Right cardiac atrium (tissue), 5 donors: ENCODE measurements around the gene OLFM1. TPM values are rescaled to one million over a fixed set of nuclear protein-coding genes. Genes with fewer than 3 reads are reported as not detected.

ENCODE experiments used
- ATAC-seq, 2 donors: fragments of 200-7000 bp; cut with Tn5 transposase; one replicate each; pipeline versions ENCODE4 v1.8.0 to v1.9.1; 2020; ENCODE audit warnings: moderate library complexity in 2 of 2, mild to moderate bottlenecking in 1 of 2
- DNase-seq, 3 donors: peaks; one replicate each; pipeline ENCODE4 v3.0.0-alpha.2; 2020
- H3K27ac ChIP-seq: one replicate; pipeline ENCODE4 v1.5.1; 2013; ENCODE audit warnings: mild to moderate bottlenecking, low read length, control low read depth, moderate library complexity
- H3K27me3 ChIP-seq: one replicate; pipeline ENCODE4 v1.6.1; 2013; ENCODE audit not compliant: control insufficient read depth, insufficient read depth
- H3K4me1 ChIP-seq: one replicate; pipeline ENCODE4 v1.6.1; 2013; ENCODE audit warnings: low read length; ENCODE audit not compliant: control insufficient read depth, insufficient read depth
- H3K4me3 ChIP-seq: one replicate; pipeline ENCODE4 v1.5.1; 2013; ENCODE audit warnings: low read length, control low read depth
- H3K9me3 ChIP-seq: one replicate; pipeline ENCODE4 v1.6.1; 2013; ENCODE audit warnings: low read length; ENCODE audit not compliant: control insufficient read depth
- WGBS: extraction: QIAGEN DNeasy Blood & Tissue Kit; methylation state at CpG from one replicate; pipeline ENCODE4 v1.1.7; 2013; 5-methylcytosine and 5-hydroxymethylcytosine counted together
- intact Hi-C, 4 donors: fragments of 100-400 bp; cut with DNase I; formaldehyde crosslinking; loops; one replicate each; pipeline versions ENCODE4 v1.11.0 to v1.14.0; 2022 to 2023
- polyA plus RNA-seq: library from polyadenylated mRNA; stranded (reverse); fragments of 200-250 nt; gene quantifications from one replicate; pipeline ENCODE4 v1.2.3, GENCODE V29; 2013
- total RNA-seq, 4 donors: library from RNA; stranded (reverse); fragmentation: NEBNext Ultra II Directional; extraction: Animal tissue kit (Norgen Biotek cat#: 25700); gene quantifications; one replicate each; pipeline ENCODE4 v1.2.1, GENCODE V29; 2021
- donor health status: healthy with polysubstance abuse.
- donor health status: DM: no; HTN: yes; CAD: no.
- donor health status: DM: no; HTN: no; CAD: no.
- donor health status: DM: no; HTN: yes; CAD: no; lungs with severe emphysema.
- donor health status: DM: yes; HTN: yes; CAD: no.

Gene OLFM1
- total and polyA plus RNA-seq, 5 donors: 8.8 to 19.1 (median 10.0) TPM

DNA sequence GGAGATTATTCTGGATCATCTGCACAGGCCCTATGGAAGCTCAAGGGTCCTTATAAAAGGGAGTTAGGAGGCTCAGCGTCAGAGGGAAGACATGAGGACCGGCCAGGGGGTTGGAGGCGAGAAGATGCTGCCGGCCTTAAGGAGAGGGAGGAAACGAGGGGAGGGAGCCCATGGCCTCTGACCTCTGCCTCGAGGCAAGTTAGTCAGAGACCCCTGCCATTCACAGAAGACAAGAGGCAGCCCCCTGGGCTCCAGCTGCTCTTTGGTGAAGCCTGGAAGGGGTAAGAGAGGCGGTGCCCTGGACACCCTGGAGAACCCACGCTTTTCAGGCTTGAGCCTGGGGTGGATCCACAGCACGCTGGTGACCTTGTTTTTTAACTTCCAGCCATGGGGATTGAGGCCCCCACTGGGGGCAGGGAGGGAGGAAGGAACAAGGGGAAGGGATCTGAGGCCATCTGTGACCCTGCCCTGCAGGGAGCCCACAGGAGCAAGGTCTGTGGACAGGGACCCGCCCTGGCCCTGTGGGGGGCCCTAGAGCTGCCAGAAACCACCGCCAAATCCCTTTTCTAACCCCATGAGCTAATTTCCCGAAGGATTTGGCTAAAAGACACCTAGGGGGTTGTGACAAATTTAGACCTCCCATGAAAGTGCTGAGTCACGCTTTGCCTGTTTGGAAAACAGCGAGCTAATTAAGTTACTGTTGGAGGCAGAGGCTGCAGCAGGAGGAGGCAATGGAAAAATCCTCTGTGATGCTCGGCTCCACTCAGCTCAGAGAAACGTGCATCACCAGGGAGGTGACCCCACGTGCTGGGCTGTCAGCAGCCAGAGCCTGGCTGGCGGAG lies 49.7 kb downstream of the OLFM1 start:
- peak; percentile 19 to 50 for ATAC-seq

DNA sequence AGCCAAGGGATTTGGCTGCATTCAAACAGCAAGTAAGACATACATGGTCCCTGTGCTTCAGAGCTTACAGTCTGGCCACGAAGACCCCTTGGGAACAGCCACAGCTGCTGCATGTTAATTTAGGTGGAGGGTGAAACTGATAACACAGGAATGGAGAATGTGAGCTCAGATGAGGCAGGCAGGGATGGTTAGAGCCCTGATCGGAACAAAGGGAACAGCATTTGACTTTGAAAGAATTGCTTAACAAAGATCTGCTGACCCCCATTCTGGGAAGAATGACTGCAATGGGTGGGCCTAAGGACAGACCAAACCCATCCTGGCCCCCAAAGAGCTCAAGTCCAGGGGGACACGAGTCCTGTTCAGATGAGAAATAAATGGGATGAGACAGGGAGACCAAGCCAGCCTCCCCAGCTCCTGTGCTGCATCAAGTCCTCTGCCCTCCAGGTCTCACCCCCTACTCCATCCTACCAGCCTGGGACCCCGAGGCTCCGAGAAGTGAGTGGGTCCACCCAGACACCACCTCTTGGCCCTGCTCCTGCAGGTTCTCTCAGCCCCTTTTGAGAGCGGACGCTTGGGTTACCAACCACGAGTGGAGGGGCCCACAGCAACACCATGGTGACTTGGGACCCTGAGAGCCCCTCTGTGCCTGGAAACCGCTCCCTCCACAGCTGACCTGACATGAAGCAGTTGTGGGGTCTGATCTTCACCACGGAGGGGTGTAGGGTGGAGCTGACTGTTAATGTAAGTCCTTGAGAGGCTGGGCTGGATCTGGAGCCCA lies 50.8 kb downstream of the OLFM1 start:
- intact Hi-C loops: no loop called here
- no peaks in the 10 kb centered on the region for H3K9me3 ChIP-seq
- H3K27ac ChIP-seq: no peak overlapping the region
- no peaks in the 10 kb centered on the region for H3K4me1 ChIP-seq
- H3K27me3 ChIP-seq: no peaks in the 10 kb centered on the region
- DNase-seq (no peak), ATAC-seq (no peak)
- WGBS: 86% methylated on average over 10 of the region's 10 CpGs
- no peak overlapping the region for H3K4me3 ChIP-seq

More for the DNA sequence above, 49.7 kb downstream of the OLFM1 start:
- Histone ChIP-seq H3K4me3 (no peak overlapping the region), H3K27me3 (no peaks in the 10 kb centered on the region), H3K9me3 (no peaks in the 10 kb centered on the region), H3K27ac (no peak overlapping the region), H3K4me1 (no peaks in the 10 kb centered on the region)
- intact Hi-C loops: no loop called here
- no peak for DNase-seq
- WGBS: 28% methylated on average over 18 of the region's 18 CpGs

DNA sequence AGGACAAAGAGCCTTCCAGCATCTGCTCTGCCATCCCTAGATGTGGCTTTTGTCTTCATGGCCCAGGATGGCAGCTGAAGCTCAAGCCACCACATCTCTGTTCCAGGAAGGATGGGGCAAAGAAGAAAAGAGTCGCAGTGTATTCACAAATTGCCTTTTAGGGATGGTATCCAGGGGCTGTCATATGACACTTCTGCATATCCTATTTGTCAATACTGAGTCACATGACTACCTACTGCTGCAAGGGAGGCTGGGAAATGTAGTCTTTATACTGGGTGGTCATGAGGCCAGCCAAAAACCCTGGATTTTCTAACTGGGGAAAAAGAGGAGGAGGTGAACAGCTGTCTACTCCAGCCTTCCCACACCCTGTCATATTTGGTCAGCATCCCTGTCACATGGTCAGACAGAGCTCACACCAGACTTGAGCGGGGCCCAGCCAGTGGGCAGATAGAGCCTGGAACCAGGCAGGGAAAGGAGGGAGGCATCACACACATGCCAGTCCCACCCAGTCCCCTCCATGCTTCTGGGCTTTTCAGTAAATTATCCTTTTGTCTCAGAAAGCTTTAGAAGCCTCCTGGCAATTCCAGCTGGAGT lies 52.0 kb downstream of the OLFM1 start:
- Histone ChIP-seq H3K4me3 (no peak overlapping the region), H3K27me3 (no peaks in the 10 kb centered on the region), H3K4me1 (no peaks in the 10 kb centered on the region), H3K27ac (no peak overlapping the region), H3K9me3 (no peaks in the 10 kb centered on the region)
- DNase-seq: no peak
- intact Hi-C loops: no loop called here
- 89% methylated on average over 2 of the region's 2 CpGs for WGBS
- ATAC-seq: no peak

DNA sequence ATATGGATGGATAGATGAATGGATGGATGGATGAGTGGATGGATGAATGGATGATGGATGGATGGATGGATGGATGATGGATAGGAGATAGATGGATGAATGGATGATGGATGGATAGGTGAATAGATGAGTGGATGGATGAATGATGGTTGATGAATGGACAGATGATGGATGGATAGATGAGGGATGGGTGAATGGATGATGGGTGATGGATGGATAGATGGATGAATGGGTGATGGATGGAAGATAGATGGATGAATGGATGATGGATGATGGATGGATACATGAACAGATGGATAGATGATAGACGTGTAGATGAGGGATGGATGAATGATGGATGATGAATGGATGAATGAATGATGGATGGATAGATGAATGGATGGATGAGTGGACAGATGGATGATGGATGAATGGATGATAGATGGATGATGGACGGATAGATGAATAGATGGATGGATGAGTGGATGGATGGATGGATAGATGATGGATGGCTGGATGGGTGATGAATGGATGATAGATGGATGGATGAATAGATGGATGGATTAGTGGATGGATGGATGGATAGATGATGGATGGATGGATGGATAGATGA lies 53.8 kb downstream of the OLFM1 start:
- Histone ChIP-seq H3K4me1 (no peaks in the 10 kb centered on the region), H3K4me3 (no peak overlapping the region), H3K27ac (no peak overlapping the region), H3K9me3 (no peaks in the 10 kb centered on the region), H3K27me3 (no peaks in the 10 kb centered on the region)
- ATAC-seq: no peak
- no peak for DNase-seq
- intact Hi-C loops: no loop called here
- WGBS: 95% methylated on average over 2 of the region's 2 CpGs

GRCh38 chr9:135144581-135145170 lies 57.2 kb downstream of the OLFM1 start:
- no peaks in the 10 kb centered on the region for H3K9me3 ChIP-seq
- peak; percentile 17 to 43 for ATAC-seq
- no peak overlapping the region for H3K27ac ChIP-seq
- no peaks in the 10 kb centered on the region for H3K27me3 ChIP-seq
- intact Hi-C loops: no loop called here
- no peak overlapping the region for H3K4me3 ChIP-seq
- no peaks in the 10 kb centered on the region for H3K4me1 ChIP-seq
- 25% methylated on average over 16 of the region's 16 CpGs for WGBS
- DNase-seq: no peak

DNA sequence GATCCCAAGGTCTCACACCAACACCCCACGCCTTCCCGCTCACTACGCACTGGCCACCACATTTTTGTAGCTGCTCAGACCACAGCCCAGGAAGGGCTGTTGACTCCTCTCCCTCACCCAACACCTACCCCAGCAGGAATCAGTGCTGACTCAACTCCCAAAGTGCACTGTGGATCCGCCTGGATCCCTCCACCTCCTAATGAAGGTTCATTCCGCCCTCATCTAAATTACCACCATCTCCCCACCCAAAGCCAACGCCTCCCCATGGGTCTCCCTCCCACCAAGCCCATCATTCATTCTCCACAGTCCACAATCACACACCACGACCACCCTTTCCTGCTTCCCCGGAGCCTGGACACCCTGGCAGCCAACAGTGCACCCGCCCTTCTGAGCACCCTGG lies 57.8 kb downstream of the OLFM1 start:
- intact Hi-C loops: no loop called here
- Histone ChIP-seq H3K9me3 (no peaks in the 10 kb centered on the region), H3K27me3 (no peaks in the 10 kb centered on the region), H3K27ac (no peak overlapping the region), H3K4me3 (no peak overlapping the region), H3K4me1 (no peaks in the 10 kb centered on the region)
- DNase-seq: no peak
- 84% methylated on average over 9 of the region's 9 CpGs for WGBS
- ATAC-seq: no peak

- intact Hi-C loops: no loop called here
- DNase-seq (no peak), ATAC-seq (no peak)
- no peak overlapping the region for H3K4me3 ChIP-seq
- no peak overlapping the region for H3K27ac ChIP-seq
- no peaks in the 10 kb centered on the region for H3K9me3 ChIP-seq
- no peaks in the 10 kb centered on the region for H3K27me3 ChIP-seq
- WGBS: 59% methylated on average over 4 of the region's 4 CpGs
- H3K4me1 ChIP-seq: no peaks in the 10 kb centered on the region
These were observed 58.8 kb downstream of the OLFM1 start for GRCh38 chr9:135146241-135146640.

GRCh38 chr9:135146766-135147473 lies 59.5 kb downstream of the OLFM1 start:
- no peaks in the 10 kb centered on the region for H3K9me3 ChIP-seq
- intact Hi-C loops: no loop called here
- ATAC-seq (no peak), DNase-seq (no peak)
- 64% methylated on average over 16 of the region's 16 CpGs for WGBS
- H3K4me1 ChIP-seq: no peaks in the 10 kb centered on the region
- no peak overlapping the region for H3K4me3 ChIP-seq
- H3K27me3 ChIP-seq: no peaks in the 10 kb centered on the region
- H3K27ac ChIP-seq: no peak overlapping the region

DNA sequence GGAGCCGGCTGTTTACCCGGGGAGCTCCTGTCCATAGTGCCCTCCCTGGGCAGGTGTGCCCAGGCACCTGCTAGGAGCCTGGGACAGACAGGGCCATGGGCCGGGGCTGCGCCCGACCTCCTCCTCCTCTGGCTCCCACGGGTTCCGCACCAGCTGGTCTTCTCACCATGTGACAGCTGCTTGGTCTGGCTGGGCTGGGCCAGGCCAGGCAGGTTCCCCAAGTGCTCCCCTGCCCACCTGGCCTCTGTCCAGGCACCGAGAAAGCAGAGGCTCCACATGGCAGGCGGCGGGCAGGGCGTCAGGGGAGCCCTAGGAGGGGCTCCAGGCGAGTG lies 60.0 kb downstream of the OLFM1 start:
- no peak overlapping the region for H3K4me3 ChIP-seq
- no peaks in the 10 kb centered on the region for H3K4me1 ChIP-seq
- 77% methylated on average over 12 of the region's 12 CpGs for WGBS
- DNase-seq: no peak
- H3K27ac ChIP-seq: no peak overlapping the region
- ATAC-seq: no peak
- no peaks in the 10 kb centered on the region for H3K27me3 ChIP-seq
- intact Hi-C loops: no loop called here
- no peaks in the 10 kb centered on the region for H3K9me3 ChIP-seq

DNA sequence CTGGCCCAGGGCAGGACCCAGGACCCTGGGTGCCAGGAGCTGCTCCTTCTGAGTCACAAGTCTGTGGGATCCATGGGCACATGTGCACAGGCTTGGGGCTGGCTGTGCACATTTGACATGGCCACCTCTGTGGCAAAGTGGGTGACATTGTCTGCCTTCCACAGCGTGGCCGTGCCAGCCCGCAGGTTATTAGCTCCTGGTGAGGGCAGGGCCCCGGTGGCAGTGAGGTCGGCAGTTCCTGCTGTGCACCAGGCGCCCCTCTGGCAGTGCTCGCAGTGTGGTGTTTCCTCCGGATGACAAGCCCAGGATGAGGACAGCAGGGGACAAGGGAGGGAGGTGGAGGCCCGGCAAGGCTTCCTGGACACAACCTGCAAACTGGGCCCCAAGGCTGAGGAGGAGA lies 60.5 kb downstream of the OLFM1 start:
- H3K4me1 ChIP-seq: no peaks in the 10 kb centered on the region
- no peaks in the 10 kb centered on the region for H3K27me3 ChIP-seq
- H3K9me3 ChIP-seq: no peaks in the 10 kb centered on the region
- no peak overlapping the region for H3K4me3 ChIP-seq
- ATAC-seq (no peak), DNase-seq (no peak)
- H3K27ac ChIP-seq: no peak overlapping the region
- 71% methylated on average over 9 of the region's 9 CpGs for WGBS
- intact Hi-C loops: no loop called here
